Caco-2 (cell line): ENCODE results near the gene PPP1R7. TPM values are rescaled to one million over a fixed set of nuclear protein-coding genes. Genes with fewer than 3 reads are reported as not detected.

Experiments used
- BruUV-seq: library from RNA; stranded (reverse); fragments of 400-500 nt; replicated peaks from 2 replicates; lab custom pipeline; 2021; lab: Mats Ljungman, UMichigan
- CTCF ChIA-PET: fragments of 300-600 bp; sonication (Branson Sonifier 250); formaldehyde crosslinking; loops from one replicate; lab custom pipeline; 2022; ENCODE audit warnings: antibody characterized with exemption; lab: Charles Lee
- POLR2A ChIA-PET: fragments of 300-600 bp; sonication (Branson Sonifier 250); formaldehyde crosslinking; loops from one replicate; lab custom pipeline; 2022; ENCODE audit warnings: antibody characterized with exemption; lab: Charles Lee
- DNase-seq, 2 experiments: peaks; one replicate each; pipeline versions ENCODE4 v3.0.0 to v3.0.0-alpha.2; 2020 to 2022
- H3K27me3 ChIP-seq: replicated peaks from 2 replicates; pipeline ENCODE4 v1.6.0; 2011; ENCODE audit warnings: low read length; ENCODE audit not compliant: control insufficient read depth, insufficient read depth
- H3K36me3 ChIP-seq: 2 replicates; pipeline ENCODE4 v1.5.1; 2011; ENCODE audit warnings: low read length; ENCODE audit not compliant: control insufficient read depth, insufficient read depth
- H3K4me1 ChIP-seq: fragments of 250-450 bp; sonication (Bioruptor Pico); 2 replicates; pipeline ENCODE4 v1.5.1; 2020; ENCODE audit warnings: mild to moderate bottlenecking
- H3K4me3 ChIP-seq: 2 replicates; pipeline ENCODE4 v1.5.1; 2011; ENCODE audit warnings: low read depth, mild to moderate bottlenecking, control low read depth, low read length
- H3K9me3 ChIP-seq: fragments of 250-450 bp; sonication (Bioruptor Pico); 2 replicates; pipeline ENCODE4 v1.5.1; 2020; ENCODE audit warnings: mild to moderate bottlenecking, moderate library complexity
- H3K27ac Mint-ChIP-seq: one replicate; pipeline ENCODE4 v1.8.0; 2022; ENCODE audit warnings: mixed read lengths; ENCODE audit not compliant: unreplicated experiment
- H3K27me3 Mint-ChIP-seq: one replicate; pipeline ENCODE4 v1.8.0; 2022; ENCODE audit warnings: mixed read lengths; ENCODE audit not compliant: insufficient read depth, unreplicated experiment
- H3K36me3 Mint-ChIP-seq: one replicate; pipeline ENCODE4 v1.8.0; 2022; ENCODE audit warnings: mild to moderate bottlenecking, mixed read lengths; ENCODE audit not compliant: insufficient read depth, unreplicated experiment
- H3K4me1 Mint-ChIP-seq: one replicate; pipeline ENCODE4 v1.8.0; 2022; ENCODE audit warnings: low read depth, mixed read lengths; ENCODE audit not compliant: unreplicated experiment
- H3K4me3 Mint-ChIP-seq: one replicate; pipeline ENCODE4 v1.8.0; 2022; ENCODE audit warnings: mild to moderate bottlenecking, moderate library complexity, mixed read lengths; ENCODE audit not compliant: unreplicated experiment
- H3K9me3 Mint-ChIP-seq: one replicate; pipeline ENCODE4 v1.8.0; 2022; ENCODE audit warnings: mixed read lengths; ENCODE audit not compliant: unreplicated experiment
- intact Hi-C: fragments of 100-400 bp; cut with micrococcal nuclease; formaldehyde crosslinking; loops from one replicate; pipeline ENCODE4 v1.10.0; 2022; ENCODE audit not compliant: unreplicated experiment
- total RNA-seq: library from RNA; stranded (reverse); gene quantifications from 2 replicates; pipeline ENCODE4 v1.2.3, GENCODE V29; 2022
- TF ChIP-seq, protein P1 (sequence below), 2 experiments: fragments of 200-600 bp in 1 of 2; IDR thresholded peaks; 1 replicate in 1 of 2; 2 replicates in 1 of 2; pipeline versions ENCODE4 v1.5.1 to v1.8.0; 2011 to 2022; ENCODE audit warnings: antibody characterized with exemption in 1 of 2, control low read depth in 1 of 2, inconsistent platforms in 1 of 2, low read depth in 1 of 2, low read length in 1 of 2, mild to moderate bottlenecking in 1 of 2, moderate library complexity in 1 of 2; ENCODE audit not compliant: insufficient read depth in 1 of 2, severe bottlenecking in 1 of 2, unreplicated experiment in 1 of 2

PPP1R7 gene
- total RNA-seq, 1 experiment from 2014 or later = 32.5 TPM

DNA sequence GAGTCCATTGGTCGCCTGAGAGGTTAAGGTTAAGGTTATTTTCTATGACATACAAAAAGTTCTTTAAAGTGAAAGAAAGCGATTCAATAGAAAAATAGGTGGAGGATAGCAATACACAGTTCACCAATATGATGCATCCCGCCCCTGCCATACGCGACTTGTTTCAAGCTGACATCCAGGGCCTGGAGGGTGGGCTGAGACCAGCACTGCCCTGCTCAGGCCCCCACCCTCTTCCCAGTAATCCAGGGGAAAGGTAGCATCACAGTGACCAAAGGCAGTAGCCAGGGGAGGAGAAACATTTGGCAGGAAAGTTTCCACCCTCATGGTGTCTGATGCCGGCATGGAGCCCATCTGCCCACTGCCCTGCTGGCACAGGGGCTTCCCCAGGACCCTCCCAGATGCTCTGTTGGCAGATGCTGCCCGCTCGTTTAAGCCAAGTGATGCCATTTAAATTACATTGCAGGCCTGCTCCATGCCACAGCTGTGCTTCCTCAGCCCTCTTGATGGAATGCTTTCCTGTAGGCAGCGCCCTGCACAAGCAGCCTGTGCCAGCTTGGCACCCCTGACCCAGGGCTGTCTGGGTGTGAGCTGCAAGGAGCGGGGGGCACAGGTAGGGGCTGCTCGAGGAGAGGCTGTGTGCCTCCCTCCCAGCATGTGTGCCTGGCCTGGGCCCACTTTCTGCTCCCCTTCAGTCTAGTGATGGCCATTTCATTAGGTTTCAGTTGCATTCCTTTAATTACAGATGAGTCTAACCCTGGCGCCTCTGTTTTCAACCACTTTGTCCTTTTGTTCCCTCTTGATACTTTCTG, 27.5 kb downstream of the PPP1R7 start:
- H3K4me3 Mint-ChIP-seq = no peak overlapping the region
- intact Hi-C loops = no loop called here
- DNase-seq = no peak
- Histone ChIP-seq H3K36me3 (no peaks in the 10 kb centered on the region), H3K4me1 (no peaks in the 10 kb centered on the region), H3K4me3 (no peak overlapping the region), H3K9me3 (no peaks in the 10 kb centered on the region), H3K27me3 (no peaks in the 10 kb centered on the region)
- H3K27ac Mint-ChIP-seq = no peak overlapping the region
- no TSS peak for BruUV-seq
- no peaks in the 10 kb centered on the region for H3K4me1 Mint-ChIP-seq
- ChIA-PET POLR2A (no interaction called here), CTCF (no interaction called here)
- no peaks in the 10 kb centered on the region for H3K9me3 Mint-ChIP-seq
- TF ChIP-seq, protein P1, sequence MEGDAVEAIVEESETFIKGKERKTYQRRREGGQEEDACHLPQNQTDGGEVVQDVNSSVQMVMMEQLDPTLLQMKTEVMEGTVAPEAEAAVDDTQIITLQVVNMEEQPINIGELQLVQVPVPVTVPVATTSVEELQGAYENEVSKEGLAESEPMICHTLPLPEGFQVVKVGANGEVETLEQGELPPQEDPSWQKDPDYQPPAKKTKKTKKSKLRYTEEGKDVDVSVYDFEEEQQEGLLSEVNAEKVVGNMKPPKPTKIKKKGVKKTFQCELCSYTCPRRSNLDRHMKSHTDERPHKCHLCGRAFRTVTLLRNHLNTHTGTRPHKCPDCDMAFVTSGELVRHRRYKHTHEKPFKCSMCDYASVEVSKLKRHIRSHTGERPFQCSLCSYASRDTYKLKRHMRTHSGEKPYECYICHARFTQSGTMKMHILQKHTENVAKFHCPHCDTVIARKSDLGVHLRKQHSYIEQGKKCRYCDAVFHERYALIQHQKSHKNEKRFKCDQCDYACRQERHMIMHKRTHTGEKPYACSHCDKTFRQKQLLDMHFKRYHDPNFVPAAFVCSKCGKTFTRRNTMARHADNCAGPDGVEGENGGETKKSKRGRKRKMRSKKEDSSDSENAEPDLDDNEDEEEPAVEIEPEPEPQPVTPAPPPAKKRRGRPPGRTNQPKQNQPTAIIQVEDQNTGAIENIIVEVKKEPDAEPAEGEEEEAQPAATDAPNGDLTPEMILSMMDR (IDR thresholded peaks at IDR 0.05; ENCODE audit: insufficient read depth in 1 of 2, low read depth in 1 of 2, low read length in 1 of 2, severe bottlenecking in 1 of 2, unreplicated experiment in 1 of 2) = no peak
- no peaks in the 10 kb centered on the region for H3K36me3 Mint-ChIP-seq
- no peaks in the 10 kb centered on the region for H3K27me3 Mint-ChIP-seq

DNA sequence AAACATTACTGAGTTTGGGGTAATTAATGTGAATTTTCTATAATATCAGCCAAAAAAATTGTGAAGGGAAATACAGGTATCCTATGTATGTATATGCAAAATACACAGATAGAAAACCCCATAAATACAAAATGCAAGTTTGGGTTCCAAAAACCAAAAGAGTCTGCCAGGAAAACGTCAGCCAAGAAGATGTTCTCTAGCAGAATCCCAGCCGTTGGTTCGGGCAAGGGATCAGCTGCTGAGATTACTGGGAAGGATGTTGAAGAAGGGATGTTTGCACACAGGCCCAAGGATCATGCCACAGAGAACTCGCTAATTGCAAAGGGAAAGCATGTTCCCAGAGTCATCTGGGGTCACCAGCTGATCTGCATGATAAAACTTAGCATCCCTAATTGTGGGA, 28.7 kb downstream of the PPP1R7 start:
- intact Hi-C loops = no loop called here
- Mint-ChIP-seq H3K27me3 (no peaks in the 10 kb centered on the region), H3K9me3 (no peaks in the 10 kb centered on the region), H3K36me3 (no peaks in the 10 kb centered on the region), H3K4me3 (no peak overlapping the region), H3K27ac (no peak overlapping the region), H3K4me1 (no peaks in the 10 kb centered on the region)
- no peak for DNase-seq
- no peaks in the 10 kb centered on the region for H3K27me3 ChIP-seq
- ChIA-PET CTCF (no interaction called here), POLR2A (no interaction called here)
- no peaks in the 10 kb centered on the region for H3K36me3 ChIP-seq
- H3K9me3 ChIP-seq = no peaks in the 10 kb centered on the region
- TF ChIP-seq, protein P1 (IDR thresholded peaks at IDR 0.05; ENCODE audit: insufficient read depth in 1 of 2, low read depth in 1 of 2, low read length in 1 of 2, severe bottlenecking in 1 of 2, unreplicated experiment in 1 of 2) = no peak
- BruUV-seq = no TSS peak
- H3K4me3 ChIP-seq = no peak overlapping the region
- no peaks in the 10 kb centered on the region for H3K4me1 ChIP-seq

DNA sequence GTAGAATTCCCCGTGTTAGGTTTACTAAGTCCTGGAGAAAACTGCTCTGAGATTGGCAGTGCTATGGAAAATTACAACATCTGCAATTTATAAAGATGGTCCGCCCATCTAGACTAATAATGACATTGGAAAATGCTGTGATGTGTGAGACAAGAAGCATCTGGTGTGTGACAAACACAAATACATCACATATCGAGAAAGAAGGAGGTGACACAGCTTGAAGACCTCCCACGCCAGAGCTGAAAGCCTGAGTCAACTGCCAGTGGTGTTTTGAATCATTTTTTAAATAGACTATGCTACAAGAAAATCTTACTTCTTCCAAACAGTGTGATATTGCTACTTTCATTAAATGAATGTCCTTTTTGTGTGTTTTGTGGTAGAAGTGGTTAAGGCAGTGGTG, 29.6 kb downstream of the PPP1R7 start:
- TF ChIP-seq, protein P1 (IDR thresholded peaks at IDR 0.05; ENCODE audit: insufficient read depth in 1 of 2, low read depth in 1 of 2, low read length in 1 of 2, severe bottlenecking in 1 of 2, unreplicated experiment in 1 of 2) = no peak
- intact Hi-C loops = no loop called here
- Histone ChIP-seq H3K27me3 (no peaks in the 10 kb centered on the region), H3K4me1 (no peaks in the 10 kb centered on the region), H3K4me3 (no peak overlapping the region), H3K36me3 (no peaks in the 10 kb centered on the region), H3K9me3 (no peaks in the 10 kb centered on the region)
- Mint-ChIP-seq H3K27me3 (no peaks in the 10 kb centered on the region), H3K4me3 (no peak overlapping the region), H3K9me3 (no peaks in the 10 kb centered on the region), H3K27ac (no peak overlapping the region), H3K36me3 (no peaks in the 10 kb centered on the region), H3K4me1 (no peaks in the 10 kb centered on the region)
- ChIA-PET POLR2A (no interaction called here), CTCF (no interaction called here)
- BruUV-seq = no TSS peak
- no peak for DNase-seq
